Osteoblast (primary cell): ENCODE data around the gene WWOX. TPM values are rescaled to one million over a fixed set of nuclear protein-coding genes. Genes with fewer than 3 reads are reported as not detected.

Source experiments
- DNase-seq: peaks from one replicate; pipeline ENCODE4 v3.0.0; 2011; ENCODE audit warnings: low spot score, mixed read lengths; ENCODE audit not compliant: insufficient read length; ENCODE audit errors: missing footprints
- H2AFZ ChIP-seq: 2 replicates; pipeline ENCODE4 v1.6.0; 2011; ENCODE audit warnings: mild to moderate bottlenecking, low read length
- H3K27ac ChIP-seq: 2 replicates; pipeline ENCODE4 v1.5.1; 2011; ENCODE audit warnings: mild to moderate bottlenecking, low read depth, low read length, moderate library complexity
- H3K27me3 ChIP-seq: 2 replicates; pipeline ENCODE4 v1.6.0; 2012; ENCODE audit warnings: mild to moderate bottlenecking, control low read depth, inconsistent platforms, low read length, moderate library complexity; ENCODE audit not compliant: insufficient read depth
- H3K36me3 ChIP-seq: 2 replicates; pipeline ENCODE4 v1.5.1; 2011; ENCODE audit warnings: mild to moderate bottlenecking, low read length, control low read depth, moderate library complexity; ENCODE audit not compliant: insufficient read depth
- H3K4me1 ChIP-seq: 2 replicates; pipeline ENCODE4 v1.5.1; 2011; ENCODE audit warnings: mild to moderate bottlenecking, low read length, control low read depth, moderate library complexity; ENCODE audit not compliant: insufficient read depth
- H3K4me2 ChIP-seq: 2 replicates; pipeline ENCODE4 v1.6.0; 2011; ENCODE audit warnings: mild to moderate bottlenecking, low read length; ENCODE audit not compliant: insufficient read depth
- H3K4me3 ChIP-seq: fragments of 200-600 bp; sonication (generic); 3 replicates; pipeline ENCODE4 v1.5.1; 2012; ENCODE audit warnings: mild to moderate bottlenecking, low read length, inconsistent platforms; ENCODE audit not compliant: insufficient read depth
- H3K79me2 ChIP-seq: 2 replicates; pipeline ENCODE4 v1.6.0; 2012; ENCODE audit warnings: mild to moderate bottlenecking, low read length, control low read depth, inconsistent platforms; ENCODE audit not compliant: insufficient read depth
- H3K9me3 ChIP-seq: 2 replicates; pipeline ENCODE4 v1.5.1; 2011; ENCODE audit warnings: low read depth, low read length, control low read depth
- H4K20me1 ChIP-seq: 2 replicates; pipeline ENCODE4 v1.6.0; 2012; ENCODE audit warnings: mild to moderate bottlenecking, low read length, control low read depth; ENCODE audit not compliant: insufficient read depth
- total RNA-seq: library from RNA; depleted of rRNA; stranded (reverse); fragments of >200 nt; gene quantifications from 2 replicates; pipeline ENCODE4 v1.2.3, GENCODE V29; 2012
- TF ChIP-seq, protein P1 (sequence below): IDR thresholded peaks from 2 replicates; pipeline ENCODE4 v1.5.1; 2011; ENCODE audit warnings: mild to moderate bottlenecking, low read depth, low read length, moderate library complexity; ENCODE audit errors: extremely low read depth

The WWOX gene
- total RNA-seq, 1 donor = 23.9 TPM

DNA sequence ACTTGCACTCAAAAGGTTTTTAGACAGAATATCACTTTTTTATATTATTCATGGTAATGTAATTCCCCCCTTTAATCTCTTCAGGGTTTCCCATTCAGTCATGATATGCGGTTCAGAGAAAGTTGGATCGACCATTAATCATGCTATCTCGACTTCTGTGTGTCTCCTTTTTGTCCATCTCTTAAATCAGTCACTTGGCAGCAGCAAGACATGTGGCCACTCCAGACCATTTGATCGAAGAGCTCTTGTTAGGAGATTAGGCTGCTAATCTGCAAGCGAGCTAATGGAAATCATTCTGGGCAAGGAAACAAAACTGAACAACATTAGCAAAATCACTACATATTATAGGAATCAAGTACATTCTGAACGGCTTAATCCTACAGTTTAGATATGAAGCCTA is 449.9 kb downstream of the WWOX start:
- H3K36me3 ChIP-seq = no peaks in the 10 kb centered on the region
- DNase-seq = no peak
- H3K9me3 ChIP-seq = no peaks in the 10 kb centered on the region
- TF ChIP-seq, protein P1, sequence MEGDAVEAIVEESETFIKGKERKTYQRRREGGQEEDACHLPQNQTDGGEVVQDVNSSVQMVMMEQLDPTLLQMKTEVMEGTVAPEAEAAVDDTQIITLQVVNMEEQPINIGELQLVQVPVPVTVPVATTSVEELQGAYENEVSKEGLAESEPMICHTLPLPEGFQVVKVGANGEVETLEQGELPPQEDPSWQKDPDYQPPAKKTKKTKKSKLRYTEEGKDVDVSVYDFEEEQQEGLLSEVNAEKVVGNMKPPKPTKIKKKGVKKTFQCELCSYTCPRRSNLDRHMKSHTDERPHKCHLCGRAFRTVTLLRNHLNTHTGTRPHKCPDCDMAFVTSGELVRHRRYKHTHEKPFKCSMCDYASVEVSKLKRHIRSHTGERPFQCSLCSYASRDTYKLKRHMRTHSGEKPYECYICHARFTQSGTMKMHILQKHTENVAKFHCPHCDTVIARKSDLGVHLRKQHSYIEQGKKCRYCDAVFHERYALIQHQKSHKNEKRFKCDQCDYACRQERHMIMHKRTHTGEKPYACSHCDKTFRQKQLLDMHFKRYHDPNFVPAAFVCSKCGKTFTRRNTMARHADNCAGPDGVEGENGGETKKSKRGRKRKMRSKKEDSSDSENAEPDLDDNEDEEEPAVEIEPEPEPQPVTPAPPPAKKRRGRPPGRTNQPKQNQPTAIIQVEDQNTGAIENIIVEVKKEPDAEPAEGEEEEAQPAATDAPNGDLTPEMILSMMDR = no peak
- no peaks in the 10 kb centered on the region for H3K4me1 ChIP-seq
- H3K4me3 ChIP-seq = no peak overlapping the region
- no peak overlapping the region for H3K4me2 ChIP-seq
- no peak overlapping the region for H3K27ac ChIP-seq
- no peaks in the 10 kb centered on the region for H3K27me3 ChIP-seq
- no peak overlapping the region for H2AFZ ChIP-seq
- H3K79me2 ChIP-seq = no peaks in the 10 kb centered on the region
- H4K20me1 ChIP-seq = no peaks in the 10 kb centered on the region

DNA sequence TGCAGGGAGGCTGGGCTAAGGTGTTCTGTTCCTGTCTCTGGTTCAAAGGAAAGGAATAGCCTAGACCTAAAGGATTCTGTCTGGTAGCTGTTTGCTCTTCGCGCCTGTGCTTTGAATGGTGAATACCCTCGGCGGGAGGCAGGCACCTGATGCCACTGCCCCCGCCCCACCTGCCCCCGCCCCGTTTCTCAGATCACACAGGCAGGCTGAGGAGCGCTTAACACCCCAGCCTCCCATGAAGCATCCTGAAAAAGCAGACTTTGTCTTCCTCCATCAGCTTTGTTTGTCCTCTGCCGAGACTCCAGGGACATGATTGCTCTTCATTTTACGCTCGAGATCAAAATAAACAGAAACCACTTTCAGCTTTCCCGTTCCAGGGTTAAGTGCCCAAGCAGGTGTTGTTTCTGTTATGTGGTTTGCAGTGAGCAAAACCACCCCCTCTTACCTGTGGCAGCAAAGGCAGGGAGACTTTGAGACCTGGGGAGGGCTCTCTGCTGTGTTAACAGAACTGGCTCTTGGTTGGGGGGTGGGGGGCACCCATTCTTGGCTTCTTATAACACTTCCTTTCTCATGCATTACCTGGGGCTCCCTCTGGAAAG is 452.1 kb downstream of the WWOX start:
- Histone ChIP-seq H4K20me1 (no peaks in the 10 kb centered on the region), H3K4me1 (no peaks in the 10 kb centered on the region), H3K27ac (no peak overlapping the region), H3K27me3 (no peaks in the 10 kb centered on the region), H3K4me3 (no peak overlapping the region), H3K4me2 (no peak overlapping the region), H3K79me2 (no peaks in the 10 kb centered on the region), H2AFZ (no peak overlapping the region), H3K36me3 (no peaks in the 10 kb centered on the region), H3K9me3 (no peaks in the 10 kb centered on the region)
- TF ChIP-seq, protein P1 = no peak
- no peak for DNase-seq

DNA sequence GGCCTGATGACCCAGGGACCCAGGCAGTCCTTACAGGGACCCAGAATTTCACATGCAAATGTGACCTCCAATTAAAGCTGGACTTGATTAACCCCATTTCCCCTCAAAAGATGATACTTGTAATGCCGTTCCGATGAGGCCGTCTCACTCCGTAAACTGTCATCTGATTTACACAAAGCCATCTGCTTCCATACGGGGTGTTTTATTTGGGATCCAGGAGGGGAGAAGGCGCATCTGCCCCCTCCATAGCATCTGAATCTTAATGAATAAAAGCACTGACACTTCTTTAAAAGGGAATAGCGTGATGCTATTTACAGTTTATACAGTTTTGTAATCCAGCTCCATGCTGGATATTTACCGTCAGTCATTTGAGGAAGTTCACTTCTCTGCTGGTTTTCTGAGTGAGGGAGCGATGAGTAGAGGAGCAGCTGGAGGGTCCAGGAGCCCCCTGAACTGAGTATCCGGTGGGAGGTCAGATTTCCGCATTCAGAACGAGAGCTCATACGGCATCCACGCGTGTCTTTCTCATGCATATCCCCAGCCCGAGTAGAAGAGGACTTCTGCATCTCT is 452.7 kb downstream of the WWOX start:
- Histone ChIP-seq H3K36me3 (no peaks in the 10 kb centered on the region), H3K79me2 (no peaks in the 10 kb centered on the region), H3K9me3 (no peaks in the 10 kb centered on the region), H3K4me2 (no peak overlapping the region), H3K4me3 (no peak overlapping the region), H3K27ac (no peak overlapping the region), H3K4me1 (no peaks in the 10 kb centered on the region), H3K27me3 (no peaks in the 10 kb centered on the region), H4K20me1 (no peaks in the 10 kb centered on the region), H2AFZ (no peak overlapping the region)
- DNase-seq = no peak
- TF ChIP-seq, protein P1 = no peak

DNA sequence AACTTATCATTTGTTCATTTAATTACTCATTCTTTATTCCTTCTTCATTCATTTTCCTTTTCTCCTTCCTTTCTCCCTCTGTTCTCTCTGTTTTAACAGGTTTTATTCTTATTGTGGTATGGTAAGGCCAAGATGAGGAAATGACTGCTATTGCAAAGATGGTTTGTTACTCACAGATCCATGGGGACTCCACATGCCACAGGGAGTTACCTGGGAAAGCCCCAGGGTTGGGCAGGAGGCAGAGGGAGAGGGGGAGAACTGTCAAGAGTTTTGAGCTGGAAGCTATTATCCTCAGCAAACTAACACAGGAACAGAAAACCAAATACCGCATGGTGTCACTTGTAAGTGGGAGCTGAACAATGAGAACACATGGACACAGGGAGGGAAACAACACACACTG is 453.3 kb downstream of the WWOX start:
- Histone ChIP-seq H3K36me3 (no peaks in the 10 kb centered on the region), H4K20me1 (no peaks in the 10 kb centered on the region), H3K4me1 (no peaks in the 10 kb centered on the region), H3K27me3 (no peaks in the 10 kb centered on the region), H3K4me3 (no peak overlapping the region), H2AFZ (no peak overlapping the region), H3K9me3 (no peaks in the 10 kb centered on the region), H3K27ac (no peak overlapping the region), H3K4me2 (no peak overlapping the region), H3K79me2 (no peaks in the 10 kb centered on the region)
- TF ChIP-seq, protein P1 = no peak
- no peak for DNase-seq
